Activated CD8-positive, alpha-beta memory T cell treated with anti-CD3 and anti-CD28 coated beads, Interleukin-2, amount 10 ng/mL, durations not matched to agents 7 days and 5 days (primary cell): ENCODE data around the gene OSTF1. TPM values are rescaled to one million over a fixed set of nuclear protein-coding genes. Genes with fewer than 3 reads are reported as not detected.

ENCODE experiments used
- ATAC-seq: fragments of 150-1000 bp; cut with Tn5 transposase; one replicate; pipeline ENCODE4 v1.10.0; 2021; ENCODE audit warnings: moderate library complexity
- CTCF ChIA-PET: fragments of 350-600 bp; sonication (Branson Sonifier 250); formaldehyde crosslinking; loops from one replicate; lab custom pipeline; 2021; ENCODE audit warnings: antibody characterized with exemption; lab: Charles Lee
- DNase-seq: peaks from one replicate; pipeline ENCODE4 v3.0.0-alpha.2; 2020
- H3K27ac Mint-ChIP-seq: one replicate; pipeline ENCODE4 v1.8.0; 2021; ENCODE audit warnings: mild to moderate bottlenecking, mixed read lengths
- H3K27me3 Mint-ChIP-seq: one replicate; pipeline ENCODE4 v1.8.0; 2021; ENCODE audit warnings: mixed read lengths
- H3K36me3 Mint-ChIP-seq: one replicate; pipeline ENCODE4 v1.8.0; 2021; ENCODE audit warnings: mild to moderate bottlenecking, mixed read lengths
- H3K4me1 Mint-ChIP-seq: one replicate; pipeline ENCODE4 v1.8.0; 2021; ENCODE audit warnings: mixed read lengths
- H3K4me3 Mint-ChIP-seq: one replicate; pipeline ENCODE4 v1.8.0; 2021; ENCODE audit warnings: mild to moderate bottlenecking, moderate library complexity, mixed read lengths
- H3K9me3 Mint-ChIP-seq: one replicate; pipeline ENCODE4 v1.8.0; 2022; ENCODE audit warnings: low read depth, mixed read lengths
- total RNA-seq, 2 experiments: library from RNA; stranded (reverse); gene quantifications; one replicate each; pipeline ENCODE4 v1.2.3, GENCODE V29; 2021

The OSTF1 gene
- total RNA-seq, 2 experiments from 2014 or later = 149 to 198 TPM

GRCh38 chr9:75064307-75065025, 23.8 kb upstream of the OSTF1 start:
- Mint-ChIP-seq H3K36me3 (peaks cover 32% of the 10 kb centered on the region), H3K27ac (no peak overlapping the region), H3K9me3 (no peaks in the 10 kb centered on the region)

GRCh38 chr9:75065510-75065909, 22.8 kb upstream of the OSTF1 start:
- Mint-ChIP-seq H3K4me1 (no peaks in the 10 kb centered on the region), H3K36me3 (peaks cover 24% of the 10 kb centered on the region), H3K27ac (no peak overlapping the region), H3K4me3 (no peak overlapping the region), H3K9me3 (no peaks in the 10 kb centered on the region), H3K27me3 (no peaks in the 10 kb centered on the region)
- DNase-seq (no peak), ATAC-seq (no peak)
- CTCF ChIA-PET = interaction anchor here (0.6 to 2.2 kb wide), 4 partner anchors 10 to 95 kb away, joined by 3 to 6 read pairs (median 3); no protein-coding TSS in a partner anchor

More at GRCh38 chr9:75064307-75065025, 23.8 kb upstream of the OSTF1 start:
- ATAC-seq = no peak
- no peak for DNase-seq
- no peak overlapping the region for H3K4me3 Mint-ChIP-seq
- no peaks in the 10 kb centered on the region for H3K4me1 Mint-ChIP-seq
- H3K27me3 Mint-ChIP-seq = no peaks in the 10 kb centered on the region
- CTCF ChIA-PET = interaction anchor here (1.1 to 1.5 kb wide), 3 partner anchors 10 to 96 kb away, joined by 3 to 4 read pairs (median 3); no protein-coding TSS in a partner anchor

- CTCF ChIA-PET = interaction anchor here (1.7 kb wide), 1 partner anchor 39 kb away, joined by 5 read pairs; the partner anchor contains the start of gene CARNMT1
- peaks cover 29% of the 10 kb centered on the region for H3K36me3 Mint-ChIP-seq
Measured at GRCh38 chr9:75067894-75068293, 20.4 kb upstream of the OSTF1 start.

GRCh38 chr9:75069171-75069570, 19.1 kb upstream of the OSTF1 start:
- Mint-ChIP-seq H3K9me3 (no peaks in the 10 kb centered on the region), H3K36me3 (peaks cover 28% of the 10 kb centered on the region), H3K4me3 (no peak overlapping the region), H3K27ac (no peak overlapping the region), H3K4me1 (peaks cover 18% of the 10 kb centered on the region), H3K27me3 (no peaks in the 10 kb centered on the region)
- no peak for DNase-seq
- no peak for ATAC-seq
- CTCF ChIA-PET = interaction anchor here (1.7 to 1.8 kb wide), 2 partner anchors 40 to 296 kb away, joined by 5 to 6 read pairs; partner anchors contain the start of gene CARNMT1

More at GRCh38 chr9:75067894-75068293, 20.4 kb upstream of the OSTF1 start:
- Mint-ChIP-seq H3K9me3 (no peaks in the 10 kb centered on the region), H3K27me3 (no peaks in the 10 kb centered on the region), H3K4me3 (no peak overlapping the region), H3K27ac (no peak overlapping the region), H3K4me1 (peaks cover 17% of the 10 kb centered on the region)
- DNase-seq (no peak), ATAC-seq (no peak)

- DNase-seq (peak; percentile 66), ATAC-seq (peak; percentile 78)
- peaks cover 26% of the 10 kb centered on the region for H3K36me3 Mint-ChIP-seq
- peaks cover 18% of the 10 kb centered on the region for H3K4me1 Mint-ChIP-seq
- H3K4me3 Mint-ChIP-seq = no peak overlapping the region
- H3K9me3 Mint-ChIP-seq = no peaks in the 10 kb centered on the region
- no peaks in the 10 kb centered on the region for H3K27me3 Mint-ChIP-seq
- peak overlapping the region; percentile 66 for H3K27ac Mint-ChIP-seq
- CTCF ChIA-PET = interaction anchor here (0.8 to 2.7 kb wide), 3 partner anchors 43 to 298 kb away, joined by 5 to 11 read pairs (median 9); partner anchors contain the start of genes C9orf40 and CARNMT1
Measured at GRCh38 chr9:75071530-75072122, 16.7 kb upstream of the OSTF1 start.

- no peaks in the 10 kb centered on the region for H3K9me3 Mint-ChIP-seq
- peaks cover 22% of the 10 kb centered on the region for H3K4me1 Mint-ChIP-seq
- H3K27ac Mint-ChIP-seq = no peak overlapping the region
- H3K27me3 Mint-ChIP-seq = no peaks in the 10 kb centered on the region
- CTCF ChIA-PET = interaction anchor here (0.6 to 4.4 kb wide), 3 partner anchors 68 to 298 kb away, joined by 3 to 47 read pairs (median 10); partner anchors contain the start of gene C9orf40
- no peak for DNase-seq
- H3K36me3 Mint-ChIP-seq = peaks cover 22% of the 10 kb centered on the region
- ATAC-seq = no peak
- H3K4me3 Mint-ChIP-seq = no peak overlapping the region
Measured at GRCh38 chr9:75072895-75073294, 15.4 kb upstream of the OSTF1 start.

- H3K27ac Mint-ChIP-seq = no peak overlapping the region
Measured at GRCh38 chr9:75081632-75082031, 6.7 kb upstream of the OSTF1 start.

GRCh38 chr9:75083188-75083970, 4.9 kb upstream of the OSTF1 start:
- DNase-seq (peak; percentile 76), ATAC-seq (peak; percentile 9)
- peak overlapping the region; percentile 75 for H3K27ac Mint-ChIP-seq
- peaks cover 41% of the 10 kb centered on the region for H3K36me3 Mint-ChIP-seq
- no peak overlapping the region for H3K4me3 Mint-ChIP-seq
- H3K9me3 Mint-ChIP-seq = no peaks in the 10 kb centered on the region
- H3K27me3 Mint-ChIP-seq = no peaks in the 10 kb centered on the region
- H3K4me1 Mint-ChIP-seq = peaks cover 40% of the 10 kb centered on the region
- CTCF ChIA-PET = interaction anchor here (0.7 to 1.5 kb wide), 7 partner anchors 58 to 309 kb away, joined by 3 to 5 read pairs (median 3); partner anchors contain the start of gene C9orf40

More at GRCh38 chr9:75081632-75082031, 6.7 kb upstream of the OSTF1 start:
- DNase-seq = no peak
- H3K4me1 Mint-ChIP-seq = peaks cover 43% of the 10 kb centered on the region
- no peaks in the 10 kb centered on the region for H3K27me3 Mint-ChIP-seq
- H3K9me3 Mint-ChIP-seq = no peaks in the 10 kb centered on the region
- H3K4me3 Mint-ChIP-seq = no peak overlapping the region
- no peak for ATAC-seq
- CTCF ChIA-PET = interaction anchor here (1.1 kb wide), 1 partner anchor 304 kb away, joined by 3 read pairs; no protein-coding TSS in a partner anchor
- H3K36me3 Mint-ChIP-seq = peaks cover 42% of the 10 kb centered on the region

- Mint-ChIP-seq H3K4me3 (no peak overlapping the region), H3K27me3 (no peaks in the 10 kb centered on the region), H3K27ac (peak overlapping the region; percentile 58), H3K9me3 (no peaks in the 10 kb centered on the region), H3K36me3 (peaks cover 44% of the 10 kb centered on the region), H3K4me1 (peaks cover 40% of the 10 kb centered on the region)
- no peak for ATAC-seq
- CTCF ChIA-PET = interaction anchor here (0.9 to 3.2 kb wide), 4 partner anchors 64 to 310 kb away, joined by 3 to 17 read pairs (median 4); no protein-coding TSS in a partner anchor
- DNase-seq = no peak
Measured at GRCh38 chr9:75084081-75084672, 4.1 kb upstream of the OSTF1 start.

- Mint-ChIP-seq H3K9me3 (no peaks in the 10 kb centered on the region), H3K27ac (peak overlapping the region; percentile 97), H3K36me3 (peaks cover 47% of the 10 kb centered on the region), H3K4me3 (peak overlapping the region; percentile 93), H3K4me1 (peaks cover 48% of the 10 kb centered on the region), H3K27me3 (no peaks in the 10 kb centered on the region)
- no peak for ATAC-seq
- CTCF ChIA-PET = interaction anchor here (0.8 to 3.2 kb wide), 11 partner anchors 18 to 311 kb away, joined by 3 to 17 read pairs (median 3); partner anchors contain the start of genes C9orf40 and CARNMT1
- DNase-seq = no peak
Measured at GRCh38 chr9:75085640-75086039, 2.7 kb upstream of the OSTF1 start.

GRCh38 chr9:75086541-75087288, 1.6 kb upstream of the OSTF1 start:
- H3K27ac Mint-ChIP-seq = peak overlapping the region; percentile 97
- peak; percentile 52 for DNase-seq

More at GRCh38 chr9:75086541-75087288, 1.6 kb upstream of the OSTF1 start:
- Mint-ChIP-seq H3K36me3 (peaks cover 47% of the 10 kb centered on the region), H3K9me3 (no peaks in the 10 kb centered on the region), H3K27me3 (no peaks in the 10 kb centered on the region), H3K4me1 (peaks cover 57% of the 10 kb centered on the region), H3K4me3 (peak overlapping the region; percentile 93)
- CTCF ChIA-PET = interaction anchor here (0.8 to 4.0 kb wide), 15 partner anchors 9 to 312 kb away, joined by 3 to 17 read pairs (median 5); partner anchors contain the start of genes C9orf40 and CARNMT1
- ATAC-seq = no peak
